H1 (cell line): ENCODE results near the gene GRAMD1C. TPM values are rescaled to one million over a fixed set of nuclear protein-coding genes. Genes with fewer than 3 reads are reported as not detected.

ENCODE experiments used
- CTCF ChIA-PET: fragments of 300-600 bp; sonication (Branson Sonifier 250); formaldehyde crosslinking; loops from one replicate; lab custom pipeline; 2021; ENCODE audit not compliant: partially characterized antibody; lab: Charles Lee
- POLR2A ChIA-PET: fragments of 300-600 bp; sonication (Branson Sonifier 250); formaldehyde crosslinking; loops from one replicate; lab custom pipeline; 2021; ENCODE audit warnings: inconsistent platforms; ENCODE audit not compliant: partially characterized antibody; lab: Charles Lee
- DNase-seq, 2 experiments: peaks; one replicate each; pipeline versions ENCODE4 v3.0.0 to v3.0.0-alpha.2; 2010 to 2022; ENCODE audit warnings: low spot score in 2 of 2, low read depth in 1 of 2, mixed read lengths in 1 of 2
- FAIRE-seq: peaks from 2 replicates; lab custom pipeline; 2011; peaks lifted over from hg19 to GRCh38; lab: Jason Lieb, UNC
- H2AFZ ChIP-seq: 2 replicates; pipeline ENCODE4 v1.8.1; 2012; ENCODE audit warnings: low read length, inconsistent platforms
- H2AK5ac ChIP-seq: 2 replicates; pipeline ENCODE4 v1.6.1; 2013; ENCODE audit warnings: low read depth, low read length
- H2BK120ac ChIP-seq: replicated peaks from 2 replicates; pipeline ENCODE3; 2013; ENCODE audit warnings: low read depth, low read length, inconsistent platforms
- H2BK12ac ChIP-seq: 2 replicates; pipeline ENCODE4 v1.6.1; 2013; ENCODE audit warnings: low read depth, low read length
- H2BK15ac ChIP-seq: 2 replicates; pipeline ENCODE4 v1.6.1; 2013; ENCODE audit warnings: low read length
- H2BK20ac ChIP-seq: 2 replicates; pipeline ENCODE4 v1.6.1; 2013; ENCODE audit warnings: low read length
- H2BK5ac ChIP-seq: 2 replicates; pipeline ENCODE4 v1.6.1; 2013; ENCODE audit warnings: low read depth, low read length
- H3K14ac ChIP-seq: 2 replicates; pipeline ENCODE4 v1.6.1; 2013; ENCODE audit warnings: inconsistent platforms; ENCODE audit not compliant: insufficient read length
- H3K18ac ChIP-seq: 2 replicates; pipeline ENCODE4 v1.6.1; 2013; ENCODE audit warnings: low read length; ENCODE audit errors: extremely low read depth
- H3K23ac ChIP-seq: 2 replicates; pipeline ENCODE4 v1.6.1; 2013; ENCODE audit warnings: inconsistent platforms; ENCODE audit not compliant: insufficient read length
- H3K23me2 ChIP-seq: 2 replicates; pipeline ENCODE4 v1.6.1; 2013; ENCODE audit warnings: low read depth, low read length
- H3K27ac ChIP-seq: 2 replicates; pipeline ENCODE4 v1.6.1; 2011; ENCODE audit warnings: low read depth, low read length, inconsistent platforms
- H3K27me3 ChIP-seq, 4 experiments: replicated peaks in 1 of 4; 1 replicate in 1 of 4; 2 replicates in 3 of 4; pipeline versions ENCODE4 v1.6.1 to v1.8.1; 2011 to 2013; ENCODE audit warnings: low read length in 3 of 4, mild to moderate bottlenecking in 3 of 4, inconsistent platforms in 2 of 4, mixed read lengths in 2 of 4, moderate library complexity in 1 of 4; ENCODE audit not compliant: control insufficient read depth in 3 of 4, insufficient read depth in 3 of 4; ENCODE audit errors: extremely low read depth in 1 of 4
- H3K36me3 ChIP-seq, 4 experiments: 2 replicates each; pipeline versions ENCODE4 v1.6.1 to v1.8.1; 2011 to 2013; ENCODE audit warnings: mild to moderate bottlenecking in 4 of 4, low read length in 3 of 4, moderate library complexity in 2 of 4, control low read depth in 1 of 4, inconsistent platforms in 1 of 4; ENCODE audit not compliant: insufficient read depth in 4 of 4, control insufficient read depth in 2 of 4
- H3K4ac ChIP-seq: replicated peaks from 2 replicates; pipeline ENCODE3; 2013; ENCODE audit warnings: low read length, low read depth, mixed read lengths, inconsistent platforms; ENCODE audit not compliant: insufficient read length
- H3K4me1 ChIP-seq, 4 experiments: replicated peaks in 1 of 4; 1 replicate in 1 of 4; 2 replicates in 3 of 4; pipeline versions ENCODE4 v1.6.1 to v1.8.1; 2011 to 2013; ENCODE audit warnings: low read length in 3 of 4, inconsistent platforms in 2 of 4, mixed read lengths in 1 of 4; ENCODE audit not compliant: insufficient read depth in 4 of 4, control insufficient read depth in 3 of 4
- H3K4me2 ChIP-seq, 2 experiments: 2 replicates each; pipeline versions ENCODE4 v1.6.1 to v1.8.1; 2011 to 2013; ENCODE audit warnings: low read depth in 2 of 2, low read length in 2 of 2, control low read depth in 1 of 2, inconsistent platforms in 1 of 2, mild to moderate bottlenecking in 1 of 2; ENCODE audit not compliant: insufficient read depth in 1 of 2
- H3K4me3 ChIP-seq, 4 experiments: fragments of 200-600, 300-600 bp in 1 of 4; sonication (generic), shearing (Covaris generic), sonication (Bioruptor Twin) in 1 of 4; 2 replicates each; pipeline versions ENCODE4 v1.5.1 to v1.8.1; 2011 to 2016; ENCODE audit warnings: low read length in 4 of 4, low read depth in 3 of 4, control low read depth in 2 of 4, inconsistent platforms in 2 of 4, mild to moderate bottlenecking in 2 of 4, mixed read lengths in 1 of 4, moderate library complexity in 1 of 4; ENCODE audit not compliant: insufficient read depth in 2 of 4; ENCODE audit errors: extremely low read depth in 1 of 4
- H3K56ac ChIP-seq: replicated peaks from 2 replicates; pipeline ENCODE3; 2013; ENCODE audit warnings: low read depth, mild to moderate bottlenecking, mixed read lengths, low read length, inconsistent platforms; ENCODE audit not compliant: insufficient read length
- H3K79me1 ChIP-seq: 2 replicates; pipeline ENCODE4 v1.6.1; 2013; ENCODE audit warnings: low read depth, low read length, control low read depth
- H3K79me2 ChIP-seq, 2 experiments: 2 replicates each; pipeline versions ENCODE4 v1.6.1 to v1.8.1; 2012 to 2013; ENCODE audit warnings: low read length in 2 of 2, mild to moderate bottlenecking in 2 of 2, inconsistent platforms in 1 of 2; ENCODE audit not compliant: insufficient read depth in 2 of 2, control insufficient read depth in 1 of 2
- H3K9ac ChIP-seq, 4 experiments: replicated peaks in 1 of 4; 1 replicate in 1 of 4; 2 replicates in 3 of 4; pipeline versions ENCODE4 v1.6.1 to v1.8.1; 2011 to 2013; ENCODE audit warnings: low read depth in 3 of 4, low read length in 3 of 4, control low read depth in 2 of 4, mild to moderate bottlenecking in 2 of 4, moderate library complexity in 2 of 4, inconsistent platforms in 1 of 4; ENCODE audit errors: extremely low read depth in 1 of 4
- H3K9me3 ChIP-seq, 2 experiments: 2 replicates each; pipeline versions ENCODE4 v1.6.1 to v1.8.1; 2012 to 2013; ENCODE audit warnings: mild to moderate bottlenecking in 2 of 2, moderate library complexity in 2 of 2, control low read depth in 1 of 2, inconsistent platforms in 1 of 2, low read depth in 1 of 2, low read length in 1 of 2, mixed read lengths in 1 of 2; ENCODE audit not compliant: insufficient read depth in 2 of 2
- H4K20me1 ChIP-seq, 2 experiments: replicated peaks in 1 of 2; 2 replicates each; pipeline versions ENCODE3 to v1.8.1; 2011 to 2013; ENCODE audit warnings: inconsistent platforms in 2 of 2, low read length in 2 of 2, mild to moderate bottlenecking in 1 of 2; ENCODE audit not compliant: insufficient read depth in 2 of 2, control insufficient read depth in 1 of 2
- H4K5ac ChIP-seq: 2 replicates; pipeline ENCODE4 v1.6.1; 2013; ENCODE audit warnings: low read length, low read depth, mixed read lengths, inconsistent platforms; ENCODE audit not compliant: insufficient read length
- H4K8ac ChIP-seq: 2 replicates; pipeline ENCODE4 v1.8.0; 2013; ENCODE audit warnings: mild to moderate bottlenecking, moderate library complexity, low read length, inconsistent platforms; ENCODE audit not compliant: insufficient read depth; ENCODE audit errors: extremely low read depth
- H4K91ac ChIP-seq: replicated peaks from 2 replicates; pipeline ENCODE3; 2013; ENCODE audit warnings: low read length, mixed read lengths, inconsistent platforms; ENCODE audit not compliant: insufficient read length
- NANOG ChIP-seq: IDR thresholded peaks from 2 replicates; pipeline ENCODE4 v1.6.1; 2011; ENCODE audit warnings: low read length, low read depth, mild to moderate bottlenecking, inconsistent platforms; ENCODE audit not compliant: insufficient read depth, poor library complexity, severe bottlenecking
- polyA plus RNA-seq, 7 experiments: library from polyadenylated mRNA; depleted of rRNA in 3 of 7; stranded (reverse) in 5 of 7; unstranded in 2 of 7; fragments of >200 nt in 5 of 7; fragments of 200-250 nt in 2 of 7; gene quantifications; 1 replicate in 5 of 7; 2 replicates in 1 of 7; 4 replicates in 1 of 7; pipeline versions ENCODE4 v1.2.1 to v1.2.3, GENCODE V29; 2011 to 2013; ENCODE audit warnings: missing spikeins in 2 of 7, mixed read lengths in 2 of 7
- total RNA-seq: library from RNA; stranded (reverse); fragmentation: NEBNext Ultra II Directional; extraction: Animal tissue kit (Norgen Biotek cat#: 25700); gene quantifications from 2 replicates; pipeline ENCODE4 v1.2.1, GENCODE V29; 2021

The GRAMD1C gene
- total and polyA plus RNA-seq, 2 of the 8 experiments (the other 6 are each of a cell fraction or from before 2014, with no cell fraction given), result 0.62 to 2.1 TPM

DNA sequence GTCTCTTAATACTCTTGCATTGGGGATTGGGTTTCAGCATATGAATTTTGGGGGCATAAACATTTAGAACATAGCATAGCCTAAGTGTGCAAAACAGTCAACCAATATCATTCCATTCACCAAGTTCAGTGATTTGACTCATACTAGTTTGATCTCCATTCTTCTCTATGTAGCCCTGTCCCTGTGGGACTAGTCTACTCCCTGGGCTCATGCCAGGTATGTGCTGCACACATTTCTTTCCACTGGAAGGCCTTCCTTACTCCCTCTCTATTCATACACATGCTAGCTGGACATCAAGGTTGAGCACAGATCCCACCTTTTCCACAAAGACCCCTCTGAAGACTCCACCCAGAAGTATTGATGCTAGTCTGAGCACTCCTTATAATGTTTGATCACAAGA is 114.3 kb downstream of the GRAMD1C start:
- no peak overlapping the region for H2BK12ac ChIP-seq
- H3K27me3 ChIP-seq, result 0 out of 7 replicates have a peak, but pooled peaks cover 0 to 3% (median 1%) of the 10 kb centered on the region in 4 experiments
- CTCF ChIA-PET, result no interaction called here
- no peak overlapping the region for H4K91ac ChIP-seq
- no peak overlapping the region for H3K4me2 ChIP-seq
- H3K27ac ChIP-seq, result no peak overlapping the region
- POLR2A ChIA-PET, result no interaction called here
- no peak overlapping the region for H3K4ac ChIP-seq
- no peak for TF ChIP-seq NANOG
- DNase-seq, result no peak
- H2AK5ac ChIP-seq, result no peak overlapping the region
- H2BK120ac ChIP-seq, result no peak overlapping the region
- no peak overlapping the region for H3K56ac ChIP-seq
- peaks cover 0 to 4% (median 0%) of the 10 kb centered on the region in 4 experiments; a peak in 3 of 7 replicates for H3K4me1 ChIP-seq
- H2BK5ac ChIP-seq, result no peak overlapping the region
- no peak overlapping the region for H3K14ac ChIP-seq
- H4K8ac ChIP-seq, result no peak overlapping the region
- H3K79me1 ChIP-seq, result no peaks in the 10 kb centered on the region
- no peak overlapping the region for H2AFZ ChIP-seq
- H3K23me2 ChIP-seq, result peaks cover 4% of the 10 kb centered on the region; the same call in 1 of the 2 replicates
- H3K9me3 ChIP-seq, result no peaks in the 10 kb centered on the region
- FAIRE-seq, result no peak
- H4K20me1 ChIP-seq, result no peaks in the 10 kb centered on the region
- H3K23ac ChIP-seq, result no peak overlapping the region
- H3K79me2 ChIP-seq, result no peaks in the 10 kb centered on the region
- H3K4me3 ChIP-seq, result no peak overlapping the region
- no peak overlapping the region for H2BK15ac ChIP-seq
- H2BK20ac ChIP-seq, result no peak overlapping the region
- no peak overlapping the region for H3K9ac ChIP-seq
- peaks cover 0 to 6% (median 3%) of the 10 kb centered on the region in 4 experiments; a peak in 4 of 8 replicates for H3K36me3 ChIP-seq
- H3K18ac ChIP-seq, result no peak overlapping the region
- no peak overlapping the region for H4K5ac ChIP-seq
